MCF 10A (cell line): Measurements from ENCODE around the gene GP1BB. TPM values are rescaled to one million over a fixed set of nuclear protein-coding genes. Genes with fewer than 3 reads are reported as not detected.

Source experiments
- BruUV-seq: library from RNA; stranded (reverse); fragments of 400-500 nt; replicated peaks from 2 replicates; lab custom pipeline; 2021; lab: Mats Ljungman, UMichigan
- CTCF ChIA-PET: fragments of 300-600 bp; sonication (Branson Sonifier 250); formaldehyde crosslinking; extraction: SDS; loops from one replicate; lab custom pipeline; 2021; ENCODE audit warnings: antibody characterized with exemption, inconsistent platforms; lab: Yijun Ruan, JAX
- POLR2A ChIA-PET: fragments of 300-600, 350-650 bp; sonication (Branson Sonifier 250); formaldehyde crosslinking; extraction: SDS; loops from one replicate; lab custom pipeline; 2020; ENCODE audit warnings: antibody characterized with exemption, inconsistent platforms; lab: Yijun Ruan, JAX
- DNase-seq: peaks from one replicate; pipeline ENCODE4 v3.0.0-alpha.2; 2018; ENCODE audit not compliant: unreplicated experiment
- H3K27ac Mint-ChIP-seq: one replicate; pipeline ENCODE4 v1.8.0; 2022; ENCODE audit warnings: mild to moderate bottlenecking, low read depth, mixed read lengths; ENCODE audit not compliant: unreplicated experiment
- H3K27me3 Mint-ChIP-seq: one replicate; pipeline ENCODE4 v1.8.0; 2022; ENCODE audit warnings: mixed read lengths; ENCODE audit not compliant: insufficient read depth, unreplicated experiment
- H3K36me3 Mint-ChIP-seq: one replicate; pipeline ENCODE4 v1.8.0; 2022; ENCODE audit warnings: mild to moderate bottlenecking, moderate library complexity, mixed read lengths; ENCODE audit not compliant: insufficient read depth, unreplicated experiment
- H3K4me1 Mint-ChIP-seq: one replicate; pipeline ENCODE4 v1.8.0; 2022; ENCODE audit warnings: mixed read lengths; ENCODE audit not compliant: insufficient read depth, unreplicated experiment
- H3K4me3 Mint-ChIP-seq: one replicate; pipeline ENCODE4 v1.8.0; 2022; ENCODE audit warnings: mild to moderate bottlenecking, moderate library complexity, mixed read lengths; ENCODE audit not compliant: unreplicated experiment
- H3K9me3 Mint-ChIP-seq: one replicate; pipeline ENCODE4 v1.8.0; 2022; ENCODE audit warnings: mixed read lengths; ENCODE audit not compliant: unreplicated experiment
- CTCF ChIP-seq: fragments of 200-600 bp; IDR thresholded peaks from one replicate; pipeline ENCODE4 v1.8.0; 2022; ENCODE audit warnings: antibody characterized with exemption, mild to moderate bottlenecking; ENCODE audit not compliant: unreplicated experiment
- intact Hi-C: fragments of 100-400 bp; cut with micrococcal nuclease; formaldehyde crosslinking; loops from 2 replicates; pipeline ENCODE4 v1.14.1; 2022
- total RNA-seq: library from RNA; stranded (reverse); gene quantifications from 2 replicates; pipeline ENCODE4 v1.2.3, GENCODE V29; 2022

GP1BB gene
- total RNA-seq, 1 experiment from 2014 or later = 0.37 TPM

DNA sequence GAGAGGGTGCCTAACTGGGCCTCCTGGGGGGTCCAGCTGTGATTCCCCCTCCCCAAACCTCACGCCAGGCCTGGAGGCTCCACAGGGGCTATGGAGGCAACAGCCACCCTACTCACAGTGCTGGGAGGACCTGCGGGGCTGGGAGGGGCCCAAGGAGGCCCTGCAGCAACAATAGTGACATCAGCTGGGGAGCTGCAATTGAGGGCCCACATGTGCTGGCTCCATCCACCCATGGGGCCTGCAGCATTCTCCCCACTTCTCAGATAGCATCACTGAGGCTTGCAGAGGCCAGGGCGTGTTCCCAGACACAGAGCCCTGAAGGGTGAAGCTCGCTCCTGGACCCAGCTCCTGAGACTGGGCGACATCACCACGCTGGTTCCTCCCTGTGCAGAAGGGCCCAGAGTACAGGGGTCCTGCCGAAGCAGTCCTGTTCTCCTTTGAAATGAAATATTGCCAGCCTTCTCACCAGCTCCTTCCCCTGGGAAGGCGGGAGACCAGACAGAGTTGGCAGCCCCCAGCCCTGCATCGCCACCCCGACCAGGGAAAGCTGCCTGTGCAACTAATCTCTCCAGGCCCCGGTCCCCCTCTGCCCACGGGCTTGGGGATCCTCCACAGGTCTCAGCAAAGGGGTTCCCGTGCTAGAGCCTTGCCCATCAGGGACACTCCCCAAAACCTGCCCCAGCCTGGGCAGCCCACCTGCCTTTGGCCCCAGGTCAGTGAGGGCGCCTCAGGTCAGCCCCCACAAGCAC lies 28.3 kb downstream of the GP1BB start:
- no peak overlapping the region for H3K4me3 Mint-ChIP-seq
- no peak overlapping the region for H3K27ac Mint-ChIP-seq
- CTCF ChIA-PET = interaction anchor here (0.5 to 2.1 kb wide), 2 partner anchors 40 to 158 kb away, joined by 3 to 6 read pairs; no protein-coding TSS in a partner anchor
- intact Hi-C loops = no loop called here
- no peaks in the 10 kb centered on the region for H3K9me3 Mint-ChIP-seq
- peaks cover 11% of the 10 kb centered on the region for H3K27me3 Mint-ChIP-seq
- no peaks in the 10 kb centered on the region for H3K36me3 Mint-ChIP-seq
- DNase-seq = no peak
- POLR2A ChIA-PET = no interaction called here
- no peaks in the 10 kb centered on the region for H3K4me1 Mint-ChIP-seq
- no TSS peak for BruUV-seq
- TF ChIP-seq CTCF = no peak

DNA sequence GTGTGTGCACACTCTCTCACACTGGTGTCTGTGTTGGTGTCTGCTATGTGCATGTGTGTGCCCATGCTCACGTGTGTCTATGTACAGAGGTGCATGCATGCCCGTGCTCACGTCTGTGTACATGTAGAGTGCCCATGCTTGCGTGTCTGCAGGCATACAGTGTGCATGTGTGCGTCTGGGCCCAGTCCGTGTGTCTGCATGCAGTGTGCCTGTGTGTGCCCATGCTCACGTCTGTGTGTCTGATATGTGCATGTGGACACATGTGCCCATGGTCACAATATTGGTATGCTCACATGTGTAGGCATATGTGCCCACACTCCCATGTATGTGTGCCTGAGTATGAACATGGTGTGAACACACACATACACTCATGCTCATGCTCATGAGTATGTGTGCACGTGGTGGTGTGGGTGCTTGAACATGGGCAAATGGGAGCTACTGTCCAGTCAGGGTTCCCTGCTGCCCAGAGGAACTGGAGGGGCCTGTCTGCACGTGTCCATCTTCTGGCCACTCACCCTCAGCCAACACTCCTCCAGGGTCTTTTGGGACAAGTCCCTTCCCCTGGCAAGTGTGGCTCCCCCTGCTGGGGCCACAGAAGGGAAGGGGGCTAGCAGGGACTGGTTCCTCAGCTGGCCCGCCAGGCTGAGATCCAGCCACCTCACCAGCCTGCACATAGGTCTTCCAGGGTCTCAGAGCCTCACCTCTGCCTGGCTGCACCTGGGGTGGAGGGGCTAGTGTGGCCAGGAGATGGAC lies 29.9 kb downstream of the GP1BB start:
- no TSS peak for BruUV-seq
- H3K36me3 Mint-ChIP-seq = no peaks in the 10 kb centered on the region
- H3K27ac Mint-ChIP-seq = no peak overlapping the region
- no peaks in the 10 kb centered on the region for H3K9me3 Mint-ChIP-seq
- peaks cover 11% of the 10 kb centered on the region for H3K27me3 Mint-ChIP-seq
- ChIA-PET CTCF (interaction anchor here (1.6 to 2.1 kb wide), 2 partner anchors 23 to 157 kb away, joined by 3 to 6 read pairs; no protein-coding TSS in a partner anchor), POLR2A (no interaction called here)
- intact Hi-C loops = no loop called here
- DNase-seq = no peak
- no peaks in the 10 kb centered on the region for H3K4me1 Mint-ChIP-seq
- TF ChIP-seq CTCF = no peak
- H3K4me3 Mint-ChIP-seq = no peak overlapping the region

GRCh38 chr22:19753996-19754700 lies 30.8 kb downstream of the GP1BB start:
- no peak for DNase-seq
- Mint-ChIP-seq H3K9me3 (no peaks in the 10 kb centered on the region), H3K36me3 (no peaks in the 10 kb centered on the region), H3K27ac (no peak overlapping the region), H3K4me1 (no peaks in the 10 kb centered on the region), H3K4me3 (no peak overlapping the region), H3K27me3 (peaks cover 11% of the 10 kb centered on the region)
- CTCF ChIA-PET = interaction anchor here (0.6 to 1.6 kb wide), 3 partner anchors 24 to 335 kb away, joined by 3 to 6 read pairs (median 3); no protein-coding TSS in a partner anchor
- TF ChIP-seq CTCF = no peak
- intact Hi-C loops = no loop called here
- POLR2A ChIA-PET = no interaction called here
- no TSS peak for BruUV-seq

DNA sequence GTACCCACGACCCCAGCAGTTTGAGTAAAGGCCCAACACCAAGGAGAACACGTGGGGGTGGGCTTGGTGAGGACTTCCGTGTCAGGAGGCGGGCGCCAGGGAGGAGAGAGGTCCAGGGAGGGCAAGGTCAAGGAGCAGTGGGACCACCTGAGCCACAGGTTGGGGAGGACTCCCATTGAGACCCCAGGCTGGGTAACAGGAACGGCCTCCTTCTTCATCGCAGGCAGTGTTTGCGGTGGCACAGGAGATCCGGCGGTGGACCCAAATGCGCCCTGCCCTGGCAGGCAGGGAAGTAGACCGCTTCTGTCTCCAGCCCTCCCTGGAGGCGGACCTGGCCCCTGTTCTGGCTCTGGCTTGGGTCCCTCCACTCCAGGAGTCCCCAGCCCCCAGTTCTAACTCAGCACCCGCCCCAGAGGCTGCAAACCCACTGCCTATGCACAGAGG lies 31.4 kb downstream of the GP1BB start:
- Mint-ChIP-seq H3K4me1 (peaks cover 1% of the 10 kb centered on the region), H3K27ac (no peak overlapping the region), H3K36me3 (no peaks in the 10 kb centered on the region), H3K9me3 (no peaks in the 10 kb centered on the region), H3K4me3 (no peak overlapping the region), H3K27me3 (peaks cover 16% of the 10 kb centered on the region)
- ChIA-PET POLR2A (no interaction called here), CTCF (interaction anchor here (1.6 kb wide), 1 partner anchor 38 kb away, joined by 3 read pairs; no protein-coding TSS in a partner anchor)
- no TSS peak for BruUV-seq
- DNase-seq = no peak
- intact Hi-C loops = no loop called here
- TF ChIP-seq CTCF = no peak
